H1 (cell line): ENCODE data around the gene FDPS. TPM values are rescaled to one million over a fixed set of nuclear protein-coding genes. Genes with fewer than 3 reads are reported as not detected.

Experiments
- CTCF ChIA-PET: fragments of 300-600 bp; sonication (Branson Sonifier 250); formaldehyde crosslinking; loops from one replicate; lab custom pipeline; 2021; ENCODE audit not compliant: partially characterized antibody; lab: Charles Lee
- POLR2A ChIA-PET: fragments of 300-600 bp; sonication (Branson Sonifier 250); formaldehyde crosslinking; loops from one replicate; lab custom pipeline; 2021; ENCODE audit warnings: inconsistent platforms; ENCODE audit not compliant: partially characterized antibody; lab: Charles Lee
- DNase-seq, 2 experiments: peaks; one replicate each; pipeline versions ENCODE4 v3.0.0 to v3.0.0-alpha.2; 2010 to 2022; ENCODE audit warnings: low spot score in 2 of 2, low read depth in 1 of 2, mixed read lengths in 1 of 2
- FAIRE-seq: peaks from 2 replicates; lab custom pipeline; 2011; peaks lifted over from hg19 to GRCh38; lab: Jason Lieb, UNC
- H2AFZ ChIP-seq: 2 replicates; pipeline ENCODE4 v1.8.1; 2012; ENCODE audit warnings: low read length, inconsistent platforms
- H2AK5ac ChIP-seq: 2 replicates; pipeline ENCODE4 v1.6.1; 2013; ENCODE audit warnings: low read depth, low read length
- H2BK120ac ChIP-seq: replicated peaks from 2 replicates; pipeline ENCODE3; 2013; ENCODE audit warnings: low read depth, low read length, inconsistent platforms
- H2BK12ac ChIP-seq: 2 replicates; pipeline ENCODE4 v1.6.1; 2013; ENCODE audit warnings: low read depth, low read length
- H2BK15ac ChIP-seq: 2 replicates; pipeline ENCODE4 v1.6.1; 2013; ENCODE audit warnings: low read length
- H2BK20ac ChIP-seq: 2 replicates; pipeline ENCODE4 v1.6.1; 2013; ENCODE audit warnings: low read length
- H2BK5ac ChIP-seq: 2 replicates; pipeline ENCODE4 v1.6.1; 2013; ENCODE audit warnings: low read depth, low read length
- H3K14ac ChIP-seq: 2 replicates; pipeline ENCODE4 v1.6.1; 2013; ENCODE audit warnings: inconsistent platforms; ENCODE audit not compliant: insufficient read length
- H3K18ac ChIP-seq: 2 replicates; pipeline ENCODE4 v1.6.1; 2013; ENCODE audit warnings: low read length; ENCODE audit errors: extremely low read depth
- H3K23ac ChIP-seq: 2 replicates; pipeline ENCODE4 v1.6.1; 2013; ENCODE audit warnings: inconsistent platforms; ENCODE audit not compliant: insufficient read length
- H3K23me2 ChIP-seq: 2 replicates; pipeline ENCODE4 v1.6.1; 2013; ENCODE audit warnings: low read depth, low read length
- H3K27ac ChIP-seq: 2 replicates; pipeline ENCODE4 v1.6.1; 2011; ENCODE audit warnings: low read depth, low read length, inconsistent platforms
- H3K27me3 ChIP-seq, 4 experiments: replicated peaks in 1 of 4; 1 replicate in 1 of 4; 2 replicates in 3 of 4; pipeline versions ENCODE4 v1.6.1 to v1.8.1; 2011 to 2013; ENCODE audit warnings: low read length in 3 of 4, mild to moderate bottlenecking in 3 of 4, inconsistent platforms in 2 of 4, mixed read lengths in 2 of 4, moderate library complexity in 1 of 4; ENCODE audit not compliant: control insufficient read depth in 3 of 4, insufficient read depth in 3 of 4; ENCODE audit errors: extremely low read depth in 1 of 4
- H3K36me3 ChIP-seq, 4 experiments: 2 replicates each; pipeline versions ENCODE4 v1.6.1 to v1.8.1; 2011 to 2013; ENCODE audit warnings: mild to moderate bottlenecking in 4 of 4, low read length in 3 of 4, moderate library complexity in 2 of 4, control low read depth in 1 of 4, inconsistent platforms in 1 of 4; ENCODE audit not compliant: insufficient read depth in 4 of 4, control insufficient read depth in 2 of 4
- H3K4ac ChIP-seq: replicated peaks from 2 replicates; pipeline ENCODE3; 2013; ENCODE audit warnings: low read length, low read depth, mixed read lengths, inconsistent platforms; ENCODE audit not compliant: insufficient read length
- H3K4me1 ChIP-seq, 4 experiments: replicated peaks in 1 of 4; 1 replicate in 1 of 4; 2 replicates in 3 of 4; pipeline versions ENCODE4 v1.6.1 to v1.8.1; 2011 to 2013; ENCODE audit warnings: low read length in 3 of 4, inconsistent platforms in 2 of 4, mixed read lengths in 1 of 4; ENCODE audit not compliant: insufficient read depth in 4 of 4, control insufficient read depth in 3 of 4
- H3K4me2 ChIP-seq, 2 experiments: 2 replicates each; pipeline versions ENCODE4 v1.6.1 to v1.8.1; 2011 to 2013; ENCODE audit warnings: low read depth in 2 of 2, low read length in 2 of 2, control low read depth in 1 of 2, inconsistent platforms in 1 of 2, mild to moderate bottlenecking in 1 of 2; ENCODE audit not compliant: insufficient read depth in 1 of 2
- H3K4me3 ChIP-seq, 4 experiments: fragments of 200-600, 300-600 bp in 1 of 4; sonication (generic), shearing (Covaris generic), sonication (Bioruptor Twin) in 1 of 4; 2 replicates each; pipeline versions ENCODE4 v1.5.1 to v1.8.1; 2011 to 2016; ENCODE audit warnings: low read length in 4 of 4, low read depth in 3 of 4, control low read depth in 2 of 4, inconsistent platforms in 2 of 4, mild to moderate bottlenecking in 2 of 4, mixed read lengths in 1 of 4, moderate library complexity in 1 of 4; ENCODE audit not compliant: insufficient read depth in 2 of 4; ENCODE audit errors: extremely low read depth in 1 of 4
- H3K56ac ChIP-seq: replicated peaks from 2 replicates; pipeline ENCODE3; 2013; ENCODE audit warnings: low read depth, mild to moderate bottlenecking, mixed read lengths, low read length, inconsistent platforms; ENCODE audit not compliant: insufficient read length
- H3K79me1 ChIP-seq: 2 replicates; pipeline ENCODE4 v1.6.1; 2013; ENCODE audit warnings: low read depth, low read length, control low read depth
- H3K79me2 ChIP-seq, 2 experiments: 2 replicates each; pipeline versions ENCODE4 v1.6.1 to v1.8.1; 2012 to 2013; ENCODE audit warnings: low read length in 2 of 2, mild to moderate bottlenecking in 2 of 2, inconsistent platforms in 1 of 2; ENCODE audit not compliant: insufficient read depth in 2 of 2, control insufficient read depth in 1 of 2
- H3K9ac ChIP-seq, 4 experiments: replicated peaks in 1 of 4; 1 replicate in 1 of 4; 2 replicates in 3 of 4; pipeline versions ENCODE4 v1.6.1 to v1.8.1; 2011 to 2013; ENCODE audit warnings: low read depth in 3 of 4, low read length in 3 of 4, control low read depth in 2 of 4, mild to moderate bottlenecking in 2 of 4, moderate library complexity in 2 of 4, inconsistent platforms in 1 of 4; ENCODE audit errors: extremely low read depth in 1 of 4
- H3K9me3 ChIP-seq, 2 experiments: 2 replicates each; pipeline versions ENCODE4 v1.6.1 to v1.8.1; 2012 to 2013; ENCODE audit warnings: mild to moderate bottlenecking in 2 of 2, moderate library complexity in 2 of 2, control low read depth in 1 of 2, inconsistent platforms in 1 of 2, low read depth in 1 of 2, low read length in 1 of 2, mixed read lengths in 1 of 2; ENCODE audit not compliant: insufficient read depth in 2 of 2
- H4K20me1 ChIP-seq, 2 experiments: replicated peaks in 1 of 2; 2 replicates each; pipeline versions ENCODE3 to v1.8.1; 2011 to 2013; ENCODE audit warnings: inconsistent platforms in 2 of 2, low read length in 2 of 2, mild to moderate bottlenecking in 1 of 2; ENCODE audit not compliant: insufficient read depth in 2 of 2, control insufficient read depth in 1 of 2
- H4K5ac ChIP-seq: 2 replicates; pipeline ENCODE4 v1.6.1; 2013; ENCODE audit warnings: low read length, low read depth, mixed read lengths, inconsistent platforms; ENCODE audit not compliant: insufficient read length
- H4K8ac ChIP-seq: 2 replicates; pipeline ENCODE4 v1.8.0; 2013; ENCODE audit warnings: mild to moderate bottlenecking, moderate library complexity, low read length, inconsistent platforms; ENCODE audit not compliant: insufficient read depth; ENCODE audit errors: extremely low read depth
- H4K91ac ChIP-seq: replicated peaks from 2 replicates; pipeline ENCODE3; 2013; ENCODE audit warnings: low read length, mixed read lengths, inconsistent platforms; ENCODE audit not compliant: insufficient read length
- NRF1 ChIP-seq: IDR thresholded peaks from 2 replicates; pipeline ENCODE4 v1.6.1; 2011; ENCODE audit warnings: mild to moderate bottlenecking, low read depth, low read length, improper control_type of control experiment
- PHF8 ChIP-seq: fragments of 200-600 bp; sonication (generic); conservative IDR thresholded peaks from 2 replicates; pipeline ENCODE4 v1.7.1; 2012; ENCODE audit warnings: low read depth, mild to moderate bottlenecking, inconsistent platforms, low read length, moderate library complexity
- RXRA ChIP-seq: IDR thresholded peaks from 2 replicates; pipeline ENCODE4 v1.6.1; 2011; ENCODE audit warnings: low read depth, mild to moderate bottlenecking, low read length, moderate library complexity; ENCODE audit not compliant: insufficient read depth
- ZNF274 ChIP-seq: IDR thresholded peaks from 2 replicates; pipeline ENCODE4 v1.7.0; 2012; ENCODE audit warnings: low read length, borderline replicate concordance; ENCODE audit errors: extremely low read depth
- WGBS, 2 experiments: shearing (Covaris generic) in 1 of 2; methylation state at CpG; one replicate each; pipeline versions ENCODE4 v1.1.6 to v1.1.7; 2013 to 2015; ENCODE audit warnings: low lambda C conversion rate in 2 of 2, mixed read lengths in 2 of 2, inconsistent platforms in 1 of 2, low coverage in 1 of 2, missing lambda C conversion rate in 1 of 2; ENCODE audit not compliant: insufficient replicate concordance in 2 of 2, insufficient coverage in 1 of 2, insufficient read length in 1 of 2; ENCODE audit errors: extremely low coverage in 1 of 2, missing lambda C conversion rate in 1 of 2; 5-methylcytosine and 5-hydroxymethylcytosine counted together
- polyA plus RNA-seq, 7 experiments: library from polyadenylated mRNA; depleted of rRNA in 3 of 7; stranded (reverse) in 5 of 7; unstranded in 2 of 7; fragments of >200 nt in 5 of 7; fragments of 200-250 nt in 2 of 7; gene quantifications; 1 replicate in 5 of 7; 2 replicates in 1 of 7; 4 replicates in 1 of 7; pipeline versions ENCODE4 v1.2.1 to v1.2.3, GENCODE V29; 2011 to 2013; ENCODE audit warnings: missing spikeins in 2 of 7, mixed read lengths in 2 of 7
- total RNA-seq: library from RNA; stranded (reverse); fragmentation: NEBNext Ultra II Directional; extraction: Animal tissue kit (Norgen Biotek cat#: 25700); gene quantifications from 2 replicates; pipeline ENCODE4 v1.2.1, GENCODE V29; 2021

The FDPS gene
- total and polyA plus RNA-seq, 2 of the 8 experiments (the other 6 are each of a cell fraction or from before 2014, with no cell fraction given): 267 to 368 TPM

DNA sequence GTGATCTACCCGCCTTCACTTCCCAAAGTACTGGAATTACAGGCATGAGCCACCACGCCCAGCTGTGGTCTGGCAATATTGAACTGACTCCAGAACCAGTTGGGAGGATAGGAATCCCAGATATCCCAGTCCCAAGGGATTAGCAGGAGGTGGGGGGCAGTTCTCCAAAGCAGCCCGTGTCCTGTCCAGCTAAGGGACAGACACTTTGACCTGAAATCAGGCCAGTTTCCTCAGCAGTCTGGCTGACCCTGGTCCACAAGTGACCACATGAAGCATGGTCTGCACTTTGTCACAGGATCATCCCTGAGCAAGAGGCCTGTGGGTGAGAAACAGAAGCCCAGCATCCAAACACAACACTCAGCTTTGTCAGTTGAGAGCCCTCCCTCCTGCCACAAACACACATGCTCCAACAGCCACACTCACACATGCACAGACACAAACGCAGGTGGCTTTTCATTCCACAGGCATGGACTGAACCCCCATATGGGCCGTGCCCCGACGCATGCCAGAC lies 2.7 kb upstream of the FDPS start:
- H4K91ac ChIP-seq: peak overlapping the region; percentile 94
- no peak for FAIRE-seq
- H3K27me3 ChIP-seq: no peaks in the 10 kb centered on the region; a peak in 1 of 7 replicates
- H3K27ac ChIP-seq: peak overlapping the region; percentile 25; the same call in 1 of the 2 replicates
- no peak overlapping the region for H3K56ac ChIP-seq
- H2AK5ac ChIP-seq: no peak overlapping the region
- H2BK20ac ChIP-seq: no peak overlapping the region
- DNase-seq: no peak
- no peak overlapping the region for H3K23ac ChIP-seq
- H3K4me1 ChIP-seq: peaks cover 0 to 8% (median 4%) of the 10 kb centered on the region in 4 experiments; a peak in 6 of 7 replicates
- H3K18ac ChIP-seq: no peak overlapping the region
- H2BK15ac ChIP-seq: peak overlapping the region; percentile 75; the same call in 1 of the 2 replicates
- H3K79me2 ChIP-seq: peaks cover 8 to 20% of the 10 kb centered on the region in 2 experiments
- H2BK12ac ChIP-seq: peak overlapping the region; percentile 10; the same call in 1 of the 2 replicates
- peaks cover 9% of the 10 kb centered on the region for H3K23me2 ChIP-seq
- WGBS, 2 experiments: 92% methylated on average over 7 of the region's 7 CpGs; no CpG with 5 or more reads in 1 of the 2 experiments
- no peak overlapping the region for H3K4me2 ChIP-seq
- H3K36me3 ChIP-seq: peaks cover 0 to 7% (median 2%) of the 10 kb centered on the region in 4 experiments; a peak in 2 of 8 replicates
- peak overlapping the region; percentile 40; the same call in 1 of the 2 replicates for H2BK5ac ChIP-seq
- peak overlapping the region; percentile 53 for H4K8ac ChIP-seq
- peaks cover 0 to 7% of the 10 kb centered on the region in 2 experiments for H4K20me1 ChIP-seq
- no peak overlapping the region; a peak in 1 of 7 replicates for H3K9ac ChIP-seq
- ChIA-PET POLR2A (interaction anchor here (0.7 to 1.7 kb wide), 5 partner anchors 15 to 112 kb away, joined by 3 to 8 read pairs (median 4); partner anchors contain the start of genes RUSC1, SCAMP3 and THBS3), CTCF (interaction anchor here (0.5 to 6.4 kb wide), 10 partner anchors 8 to 424 kb away, joined by 3 to 103 read pairs (median 23); partner anchors contain the start of genes CLK2 and RUSC1)
- H2BK120ac ChIP-seq: no peak overlapping the region
- peaks cover 5% of the 10 kb centered on the region; the same call in 1 of the 2 replicates for H3K79me1 ChIP-seq
- H3K4me3 ChIP-seq: no peak overlapping the region
- peak overlapping the region; percentile 16 for H4K5ac ChIP-seq
- no peak overlapping the region for H3K4ac ChIP-seq
- no peak overlapping the region for H2AFZ ChIP-seq
- no peak overlapping the region for H3K14ac ChIP-seq
- H3K9me3 ChIP-seq: no peaks in the 10 kb centered on the region
- no peak for TF ChIP-seq PHF8
- no peak for TF ChIP-seq RXRA
- TF ChIP-seq NRF1: no peak
- TF ChIP-seq ZNF274: no peak
